GM12878 (cell line): Measurements from ENCODE around the gene RASAL3. TPM values are rescaled to one million over a fixed set of nuclear protein-coding genes. Genes with fewer than 3 reads are reported as not detected.

Source experiments
- ATAC-seq: fragments of 200-7000 bp; cut with Tn5 transposase; 3 replicates; pipeline ENCODE4 v1.9.1; 2020; ENCODE audit warnings: mild to moderate bottlenecking, moderate library complexity
- BruUV-seq: library from RNA; stranded (reverse); fragments of 400-500 nt; replicated peaks from 2 replicates; lab custom pipeline; 2021; lab: Mats Ljungman, UMichigan
- CTCF ChIA-PET: fragments of 300-600 bp; sonication (Branson Sonifier 250); formaldehyde crosslinking; extraction: SDS; loops from one replicate; lab custom pipeline; 2021; ENCODE audit warnings: inconsistent platforms; lab: Yijun Ruan, JAX
- POLR2A ChIA-PET: fragments of 350-600 bp; formaldehyde crosslinking; extraction: SDS; loops from one replicate; lab custom pipeline; 2021; ENCODE audit warnings: inconsistent platforms; lab: Charles Lee
- RAD21 ChIA-PET: fragments of 300-600 bp; sonication (Branson Sonifier 250); formaldehyde crosslinking; loops from one replicate; lab custom pipeline; 2023; ENCODE audit warnings: antibody characterized with exemption; ENCODE audit not compliant: unreplicated experiment; lab: Charles Lee
- SMC1A ChIA-PET: fragments of 300-600 bp; sonication (Branson Sonifier 250); formaldehyde crosslinking; loops from one replicate; lab custom pipeline; 2023; ENCODE audit not compliant: unreplicated experiment, uncharacterized antibody; lab: Charles Lee
- DNase-seq: peaks from one replicate; pipeline ENCODE4 v3.0.0-alpha.2; 2011; ENCODE audit warnings: low read depth, low spot score
- FAIRE-seq: peaks from 3 replicates; lab custom pipeline; 2011; peaks lifted over from hg19 to GRCh38; lab: Jason Lieb, UNC
- H2AFZ ChIP-seq: 2 replicates; pipeline ENCODE4 v1.6.0; 2011; ENCODE audit warnings: low read depth, low read length, control low read depth; ENCODE audit not compliant: control insufficient read depth
- H3K27ac ChIP-seq: 2 replicates; pipeline ENCODE4 v1.5.1; 2011; ENCODE audit warnings: control low read depth; ENCODE audit not compliant: control insufficient read depth, insufficient read depth
- H3K27me3 ChIP-seq, 2 experiments: replicated peaks in 1 of 2; 2 replicates each; pipeline versions ENCODE4 v1.6.0 to v1.6.1; 2011; ENCODE audit warnings: low read length in 1 of 2; ENCODE audit not compliant: control insufficient read depth in 2 of 2, insufficient read depth in 2 of 2
- H3K36me3 ChIP-seq, 2 experiments: 2 replicates each; pipeline ENCODE4 v1.5.1; 2011; ENCODE audit warnings: low read length in 1 of 2; ENCODE audit not compliant: control insufficient read depth in 2 of 2, insufficient read depth in 2 of 2
- H3K4me1 ChIP-seq: 2 replicates; pipeline ENCODE4 v1.6.1; 2011; ENCODE audit warnings: mild to moderate bottlenecking, low read length, moderate library complexity, mixed read lengths; ENCODE audit not compliant: control insufficient read depth, insufficient read depth
- H3K4me2 ChIP-seq: 2 replicates; pipeline ENCODE4 v1.6.0; 2011; ENCODE audit warnings: control low read depth; ENCODE audit not compliant: control insufficient read depth, insufficient read depth
- H3K4me3 ChIP-seq: fragments of 200-600 bp; sonication (generic); 2 replicates; pipeline ENCODE4 v1.5.1; 2016
- H3K79me2 ChIP-seq: 2 replicates; pipeline ENCODE4 v1.6.0; 2011; ENCODE audit warnings: low read length; ENCODE audit not compliant: control insufficient read depth, insufficient read depth
- H3K9ac ChIP-seq: 2 replicates; pipeline ENCODE4 v1.8.0; 2011; ENCODE audit warnings: low read length, control low read depth, mixed read lengths; ENCODE audit not compliant: control insufficient read depth, insufficient read depth
- H3K9me3 ChIP-seq: replicated peaks from 3 replicates; pipeline ENCODE4 v1.5.1; 2011; ENCODE audit warnings: mild to moderate bottlenecking, low read length; ENCODE audit not compliant: control insufficient read depth, insufficient read depth
- H4K20me1 ChIP-seq: 2 replicates; pipeline ENCODE4 v1.6.0; 2011; ENCODE audit not compliant: control insufficient read depth, insufficient read depth
- BACH1 ChIP-seq: fragments of 450-650 bp; IDR thresholded peaks from 2 replicates; pipeline ENCODE4 v1.6.1; 2017; ENCODE audit warnings: mild to moderate bottlenecking, borderline replicate concordance
- CREM ChIP-seq: IDR thresholded peaks from 2 replicates; pipeline ENCODE4 v1.6.1; 2014; ENCODE audit warnings: antibody characterized with exemption, low read depth
- FOS ChIP-seq: IDR thresholded peaks from 3 replicates; pipeline ENCODE4 v1.6.1; 2011; ENCODE audit warnings: borderline replicate concordance; ENCODE audit not compliant: insufficient read length; ENCODE audit errors: extremely low read depth
- HDAC2 ChIP-seq: fragments of 200-600 bp; sonication (generic); IDR thresholded peaks from 2 replicates; pipeline ENCODE4 v1.6.1; 2017
- JUNB ChIP-seq: IDR thresholded peaks from 2 replicates; pipeline ENCODE4 v1.6.1; 2016; ENCODE audit warnings: antibody characterized with exemption, mild to moderate bottlenecking
- KLF5 ChIP-seq: fragments of 450-650 bp; IDR thresholded peaks from 2 replicates; pipeline ENCODE4 v1.6.1; 2014; ENCODE audit warnings: mild to moderate bottlenecking; ENCODE audit not compliant: partially characterized antibody
- MLLT1 ChIP-seq: fragments of 450-650 bp; IDR thresholded peaks from 2 replicates; pipeline ENCODE4 v1.6.1; 2016; ENCODE audit warnings: mild to moderate bottlenecking
- NBN ChIP-seq: fragments of 450-650 bp; IDR thresholded peaks from 2 replicates; pipeline ENCODE4 v1.6.1; 2016
- NR2C2 ChIP-seq: IDR thresholded peaks from 2 replicates; pipeline ENCODE4 v1.6.1; 2011; ENCODE audit warnings: borderline replicate concordance, low read depth; ENCODE audit not compliant: control insufficient read depth, insufficient read length
- PAX8 ChIP-seq: fragments of 450-650 bp; IDR thresholded peaks from 2 replicates; pipeline ENCODE4 v1.6.1; 2017; ENCODE audit warnings: mild to moderate bottlenecking, moderate library complexity
- RB1 ChIP-seq: fragments of 450-650 bp; formaldehyde crosslinking; IDR thresholded peaks from 2 replicates; pipeline ENCODE4 v1.6.1; 2017; ENCODE audit warnings: mild to moderate bottlenecking, borderline replicate concordance
- SKIL ChIP-seq: fragments of 450-650 bp; IDR thresholded peaks from 2 replicates; pipeline ENCODE4 v1.6.1; 2017; ENCODE audit warnings: mild to moderate bottlenecking, low read depth, inconsistent platforms; ENCODE audit not compliant: poor library complexity, severe bottlenecking
- STAT1 ChIP-seq: fragments of 450-650 bp; conservative IDR thresholded peaks from 2 replicates; pipeline ENCODE4 v1.6.1; 2014; ENCODE audit warnings: antibody characterized with exemption, mild to moderate bottlenecking
- WGBS: methylation state at CpG from one replicate; pipeline ENCODE4 v1.1.6; 2016; ENCODE audit warnings: low lambda C conversion rate; ENCODE audit not compliant: insufficient replicate concordance, insufficient coverage; ENCODE audit errors: missing lambda C conversion rate; 5-methylcytosine and 5-hydroxymethylcytosine counted together
- in situ Hi-C: fragments of 300-500 bp; cut with MboI; formaldehyde crosslinking; loops from 9 replicates; pipeline ENCODE4 v1.14.3; 2018; ENCODE audit warnings: mixed read lengths
- intact Hi-C: fragments of 100-400 bp; cut with micrococcal nuclease; formaldehyde crosslinking; loops from one replicate; pipeline ENCODE4 v1.14.2; 2022; ENCODE audit not compliant: unreplicated experiment
- polyA plus RNA-seq, 11 experiments: library from polyadenylated mRNA; depleted of rRNA in 4 of 11; unstranded in 6 of 11; stranded (reverse) in 5 of 11; fragments of >200 nt; fragmentation: Nextera tagmentation in 4 of 11; fragmentation: Illumina TruSeq in 1 of 11; extraction: Ambion mirVana in 4 of 11; extraction: Trizol in 1 of 11; gene quantifications; 1 replicate in 1 of 11; 2 replicates in 10 of 11; pipeline versions ENCODE4 v1.2.1 to v1.2.3, GENCODE V29; 2011 to 2016; ENCODE audit warnings: inconsistent platforms in 2 of 11, missing spikeins in 2 of 11, low read depth in 1 of 11
- total RNA-seq, 4 experiments: library from RNA; depleted of rRNA in 3 of 4; stranded (reverse); fragments of >200 nt in 3 of 4; fragmentation: Illumina TruSeq in 1 of 4; extraction: Trizol in 1 of 4; gene quantifications; 2 replicates each; pipeline versions ENCODE4 v1.2.1 to v1.2.3, GENCODE V29; 2013 to 2021
- TF ChIP-seq, protein P1 (sequence below): IDR thresholded peaks from 2 replicates; pipeline ENCODE4 v1.6.1; 2011; ENCODE audit warnings: borderline replicate concordance, low read depth, mild to moderate bottlenecking, moderate library complexity, low read length; ENCODE audit not compliant: insufficient read depth, poor library complexity, severe bottlenecking
- TF ChIP-seq, protein P2 (sequence below): IDR thresholded peaks from 2 replicates; pipeline ENCODE4 v1.6.1; 2012; ENCODE audit warnings: low read depth, low read length, improper control_type of control experiment

Gene RASAL3
- total and polyA plus RNA-seq, 10 of the 15 experiments (the other 5 are each of a cell fraction or from before 2014, with no cell fraction given): 1.7 to 81.3 (median 23.2) TPM

DNA sequence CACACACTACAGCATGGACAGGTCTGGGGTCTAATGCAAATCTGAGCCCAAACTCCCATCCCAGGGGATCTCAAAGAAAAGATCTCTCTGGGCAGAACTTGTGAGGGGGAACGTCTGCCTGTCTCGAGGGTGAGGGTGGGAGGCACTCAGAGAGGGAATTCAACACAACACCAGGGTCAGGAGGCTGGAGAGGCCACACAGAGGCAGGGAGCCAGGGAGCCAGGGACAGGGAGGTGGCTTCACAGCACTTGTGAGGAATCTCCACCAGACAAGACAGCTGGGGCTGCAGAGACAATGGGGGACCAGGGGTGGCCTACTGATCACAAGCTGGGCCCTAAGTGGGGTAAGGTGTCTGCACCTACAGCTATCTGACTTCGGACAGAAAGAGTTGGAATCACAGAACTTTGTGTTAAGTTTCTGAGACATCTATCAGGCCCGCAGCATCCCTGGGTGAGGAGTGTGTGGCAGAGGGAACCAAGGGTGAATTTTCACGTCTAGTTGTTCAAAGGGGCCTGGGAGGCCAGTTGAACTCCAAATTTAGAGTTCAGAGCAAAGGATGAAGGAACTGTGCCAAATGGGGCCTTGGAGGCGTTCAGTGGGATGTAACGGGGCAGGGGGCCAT lies 32.8 kb downstream of the RASAL3 start (continued):
- no peak for TF ChIP-seq SKIL
- no peak for TF ChIP-seq CREM
- no peak for TF ChIP-seq KLF5
- no peak for TF ChIP-seq FOS
- no peak for TF ChIP-seq MLLT1
- no peak for TF ChIP-seq PAX8

GRCh38 chr19:15430526-15431120 lies 33.7 kb downstream of the RASAL3 start:
- ChIA-PET SMC1A (interaction anchor here (1.6 kb wide), 1 partner anchor 11 kb away, joined by 4 read pairs; the partner anchor contains the start of gene AKAP8L), POLR2A (interaction anchor here (1.6 kb wide), 1 partner anchor 11 kb away, joined by 3 read pairs; the partner anchor contains the start of gene AKAP8L), CTCF (interaction anchor here (2.0 kb wide), 1 partner anchor 11 kb away, joined by 7 read pairs; no protein-coding TSS in a partner anchor), RAD21 (interaction anchor here (0.6 to 1.3 kb wide), 2 partner anchors 11 to 114 kb away, joined by 3 to 6 read pairs; no protein-coding TSS in a partner anchor)
- Histone ChIP-seq H3K4me2 (peak overlapping the region; percentile 99), H3K27ac (no peak overlapping the region), H3K36me3 (peaks cover 9 to 21% of the 10 kb centered on the region in 2 experiments), H3K4me1 (peaks cover 10% of the 10 kb centered on the region), H3K4me3 (0 out of 2 replicates have a peak overlapping the region, but pooled peaks have one; percentile 98), H3K27me3 (no peaks in the 10 kb centered on the region), H4K20me1 (no peaks in the 10 kb centered on the region), H3K9ac (peak overlapping the region; percentile 94), H2AFZ (no peak overlapping the region), H3K9me3 (no peaks in the 10 kb centered on the region; the same call in 2 of the 3 replicates), H3K79me2 (peaks cover 32% of the 10 kb centered on the region)
- intact Hi-C loops (loop anchor here (5.0 kb wide), 1 partner anchor 127 kb away; no protein-coding TSS in a partner anchor), in situ Hi-C loops (no loop called here)
- FAIRE-seq (no peak), DNase-seq (no peak), ATAC-seq (no peak)
- BruUV-seq: no TSS peak
- WGBS: 96% methylated on average over 10 of the region's 10 CpGs
- no peak for TF ChIP-seq BACH1
- no peak for TF ChIP-seq RB1
- no peak for TF ChIP-seq HDAC2
- no peak for TF ChIP-seq NR2C2
- TF ChIP-seq STAT1: no peak
- TF ChIP-seq, protein P1, sequence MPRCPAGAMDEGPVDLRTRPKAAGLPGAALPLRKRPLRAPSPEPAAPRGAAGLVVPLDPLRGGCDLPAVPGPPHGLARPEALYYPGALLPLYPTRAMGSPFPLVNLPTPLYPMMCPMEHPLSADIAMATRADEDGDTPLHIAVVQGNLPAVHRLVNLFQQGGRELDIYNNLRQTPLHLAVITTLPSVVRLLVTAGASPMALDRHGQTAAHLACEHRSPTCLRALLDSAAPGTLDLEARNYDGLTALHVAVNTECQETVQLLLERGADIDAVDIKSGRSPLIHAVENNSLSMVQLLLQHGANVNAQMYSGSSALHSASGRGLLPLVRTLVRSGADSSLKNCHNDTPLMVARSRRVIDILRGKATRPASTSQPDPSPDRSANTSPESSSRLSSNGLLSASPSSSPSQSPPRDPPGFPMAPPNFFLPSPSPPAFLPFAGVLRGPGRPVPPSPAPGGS: no peak
- TF ChIP-seq NBN: no peak
- TF ChIP-seq, protein P2, sequence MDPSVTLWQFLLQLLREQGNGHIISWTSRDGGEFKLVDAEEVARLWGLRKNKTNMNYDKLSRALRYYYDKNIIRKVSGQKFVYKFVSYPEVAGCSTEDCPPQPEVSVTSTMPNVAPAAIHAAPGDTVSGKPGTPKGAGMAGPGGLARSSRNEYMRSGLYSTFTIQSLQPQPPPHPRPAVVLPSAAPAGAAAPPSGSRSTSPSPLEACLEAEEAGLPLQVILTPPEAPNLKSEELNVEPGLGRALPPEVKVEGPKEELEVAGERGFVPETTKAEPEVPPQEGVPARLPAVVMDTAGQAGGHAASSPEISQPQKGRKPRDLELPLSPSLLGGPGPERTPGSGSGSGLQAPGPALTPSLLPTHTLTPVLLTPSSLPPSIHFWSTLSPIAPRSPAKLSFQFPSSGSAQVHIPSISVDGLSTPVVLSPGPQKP: no peak
- TF ChIP-seq JUNB: no peak
